DND-41 (cell line): Measurements from ENCODE around the gene C9orf85.

Source experiments
- EZH2 ChIP-seq: IDR thresholded peaks from 3 replicates; pipeline ENCODE4 v1.6.1; 2012; ENCODE audit warnings: borderline replicate concordance, low read depth, mild to moderate bottlenecking, moderate library complexity, low read length, inconsistent platforms; ENCODE audit not compliant: severe bottlenecking
- TF ChIP-seq, protein P1 (sequence below): IDR thresholded peaks from 2 replicates; pipeline ENCODE4 v1.5.1; 2012; ENCODE audit warnings: borderline replicate concordance, low read length, moderate library complexity, mild to moderate bottlenecking; ENCODE audit not compliant: poor library complexity, severe bottlenecking; ENCODE audit errors: extremely low read depth

DNA sequence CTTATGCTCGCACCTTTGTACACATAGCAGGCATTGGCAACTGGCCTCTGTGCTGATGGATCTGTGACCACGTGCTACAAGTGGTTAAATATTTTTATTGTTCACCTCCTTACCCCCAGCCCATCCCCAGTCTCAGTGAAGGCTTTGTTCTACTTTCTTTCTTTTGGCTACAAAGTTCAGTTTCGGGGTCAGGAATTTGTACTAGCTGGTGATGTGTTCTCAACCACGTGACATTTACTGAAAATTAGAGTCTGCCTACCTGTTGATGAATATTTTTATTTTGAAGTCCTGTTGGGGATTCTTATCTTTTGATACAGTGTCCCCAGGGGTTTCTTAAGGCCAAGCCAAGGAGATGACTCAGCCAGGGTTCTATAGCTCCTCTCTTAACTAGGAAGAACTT lies 101.2 kb downstream of the C9orf85 start:
- TF ChIP-seq, protein P1, sequence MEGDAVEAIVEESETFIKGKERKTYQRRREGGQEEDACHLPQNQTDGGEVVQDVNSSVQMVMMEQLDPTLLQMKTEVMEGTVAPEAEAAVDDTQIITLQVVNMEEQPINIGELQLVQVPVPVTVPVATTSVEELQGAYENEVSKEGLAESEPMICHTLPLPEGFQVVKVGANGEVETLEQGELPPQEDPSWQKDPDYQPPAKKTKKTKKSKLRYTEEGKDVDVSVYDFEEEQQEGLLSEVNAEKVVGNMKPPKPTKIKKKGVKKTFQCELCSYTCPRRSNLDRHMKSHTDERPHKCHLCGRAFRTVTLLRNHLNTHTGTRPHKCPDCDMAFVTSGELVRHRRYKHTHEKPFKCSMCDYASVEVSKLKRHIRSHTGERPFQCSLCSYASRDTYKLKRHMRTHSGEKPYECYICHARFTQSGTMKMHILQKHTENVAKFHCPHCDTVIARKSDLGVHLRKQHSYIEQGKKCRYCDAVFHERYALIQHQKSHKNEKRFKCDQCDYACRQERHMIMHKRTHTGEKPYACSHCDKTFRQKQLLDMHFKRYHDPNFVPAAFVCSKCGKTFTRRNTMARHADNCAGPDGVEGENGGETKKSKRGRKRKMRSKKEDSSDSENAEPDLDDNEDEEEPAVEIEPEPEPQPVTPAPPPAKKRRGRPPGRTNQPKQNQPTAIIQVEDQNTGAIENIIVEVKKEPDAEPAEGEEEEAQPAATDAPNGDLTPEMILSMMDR: no peak
- TF ChIP-seq EZH2: no peak
